ENCODE results near the gene GP1BB.

GP1BB gene

GRCh38 chr22:19754701-19755144 lies 31.4 kb downstream of the GP1BB start:
- in situ Hi-C loops (cut with MboI; ENCODE audit: low sequenced_read_pairs): no loop called here

- in situ Hi-C loops (cut with MboI; ENCODE audit: low sequenced_read_pairs): no loop called here
These were observed 31.9 kb downstream of the GP1BB start for GRCh38 chr22:19755145-19755710.

- in situ Hi-C loops (cut with MboI; ENCODE audit: low sequenced_read_pairs): no loop called here
These were observed 32.5 kb downstream of the GP1BB start for GRCh38 chr22:19755722-19756287.

- in situ Hi-C loops (cut with MboI; ENCODE audit: low sequenced_read_pairs): no loop called here
These were observed 33.2 kb downstream of the GP1BB start for GRCh38 chr22:19756288-19757128.

- in situ Hi-C loops (cut with MboI; ENCODE audit: low sequenced_read_pairs): no loop called here
These were observed 34.0 kb downstream of the GP1BB start for GRCh38 chr22:19757140-19757984.

- in situ Hi-C loops (cut with MboI; ENCODE audit: low sequenced_read_pairs): no loop called here
These were observed 34.9 kb downstream of the GP1BB start for GRCh38 chr22:19757985-19758895.

- in situ Hi-C loops (cut with MboI; ENCODE audit: low sequenced_read_pairs): no loop called here
These were observed 35.6 kb downstream of the GP1BB start for GRCh38 chr22:19758896-19759426.

- in situ Hi-C loops (cut with MboI; ENCODE audit: low sequenced_read_pairs): no loop called here
These were observed 36.2 kb downstream of the GP1BB start for GRCh38 chr22:19759427-19760057.

- in situ Hi-C loops (cut with MboI; ENCODE audit: low sequenced_read_pairs): no loop called here
These were observed 37.0 kb downstream of the GP1BB start, which contains the start of gene TBX1 for GRCh38 chr22:19760058-19760950. TBX1 (plus strand) TSS chr22:19760778; CDS start chr22:19760844, 66 bp downstream.

- in situ Hi-C loops (cut with MboI; ENCODE audit: low sequenced_read_pairs): no loop called here
These were observed 37.8 kb downstream of the GP1BB start for GRCh38 chr22:19760951-19761724.

- in situ Hi-C loops (cut with MboI; ENCODE audit: low sequenced_read_pairs): no loop called here
These were observed 38.6 kb downstream of the GP1BB start for GRCh38 chr22:19761725-19762567.

GRCh38 chr22:19762568-19763457 lies 39.5 kb downstream of the GP1BB start:
- in situ Hi-C loops (cut with MboI; ENCODE audit: low sequenced_read_pairs): no loop called here

GRCh38 chr22:19763458-19764298 lies 40.3 kb downstream of the GP1BB start:
- in situ Hi-C loops (cut with MboI; ENCODE audit: low sequenced_read_pairs): no loop called here

GRCh38 chr22:19764299-19764593 lies 40.9 kb downstream of the GP1BB start:
- in situ Hi-C loops (cut with MboI; ENCODE audit: low sequenced_read_pairs): no loop called here
